MM.1S (cell line): ENCODE data around the gene ID1.
"Not testable (repeated sequence)": the region's sequence is repeated elsewhere in the genome, so short reads cannot be mapped to it uniquely, and the experiment has no call there.

Source experiments
- DNase-seq: peaks from one replicate; pipeline ENCODE4 v3.0.0-alpha.2; 2015
- H2AFZ ChIP-seq: fragments of 300-600 bp; sonication (generic); 2 replicates; pipeline ENCODE4 v1.6.0; 2016; ENCODE audit warnings: antibody characterized with exemption, low read length
- H3F3A ChIP-seq: fragments of 300-600 bp; sonication (generic); 2 replicates; pipeline ENCODE4 v1.6.1; 2016; ENCODE audit warnings: mild to moderate bottlenecking, antibody characterized with exemption, low read length, moderate library complexity, mixed read lengths; ENCODE audit not compliant: insufficient read depth
- H3K27ac ChIP-seq: fragments of 300-600 bp; sonication (generic); 2 replicates; pipeline ENCODE4 v1.5.1; 2016; ENCODE audit warnings: mild to moderate bottlenecking, low read length
- H3K27me3 ChIP-seq: fragments of 300-600 bp; sonication (generic); replicated peaks from 2 replicates; pipeline ENCODE4 v1.6.0; 2016; ENCODE audit warnings: low read length; ENCODE audit not compliant: insufficient read depth
- H3K36me3 ChIP-seq: fragments of 300-600 bp; sonication (generic); replicated peaks from 2 replicates; pipeline ENCODE4 v1.6.1; 2016; ENCODE audit warnings: mild to moderate bottlenecking, low read length, mixed read lengths; ENCODE audit not compliant: insufficient read depth
- H3K4me1 ChIP-seq: fragments of 300-600 bp; sonication (generic); 2 replicates; pipeline ENCODE4 v1.6.1; 2016; ENCODE audit warnings: low read length, mixed read lengths
- H3K4me2 ChIP-seq: fragments of 300-600 bp; sonication (generic); 2 replicates; pipeline ENCODE4 v1.6.0; 2016; ENCODE audit warnings: low read depth, low read length
- H3K4me3 ChIP-seq: fragments of 300-600 bp; sonication (generic); 2 replicates; pipeline ENCODE4 v1.5.1; 2016; ENCODE audit warnings: low read length, mixed read lengths
- H3K79me2 ChIP-seq: fragments of 300-600 bp; sonication (generic); 2 replicates; pipeline ENCODE4 v1.6.1; 2016; ENCODE audit warnings: mixed run types, low read length, mixed read lengths
- H3K9ac ChIP-seq: fragments of 300-600 bp; sonication (generic); 2 replicates; pipeline ENCODE4 v1.6.1; 2016; ENCODE audit warnings: low read length, mixed read lengths
- H3K9me2 ChIP-seq: fragments of 300-600 bp; sonication (generic); replicated peaks from 2 replicates; pipeline ENCODE4 v1.6.1; 2016; ENCODE audit warnings: mild to moderate bottlenecking, low read length, mixed read lengths; ENCODE audit not compliant: insufficient read depth
- H3K9me3 ChIP-seq: fragments of 300-600 bp; sonication (generic); replicated peaks from 2 replicates; pipeline ENCODE4 v1.6.1; 2016; ENCODE audit warnings: mild to moderate bottlenecking, low read length, mixed read lengths; ENCODE audit not compliant: insufficient read depth
- H4K20me1 ChIP-seq: fragments of 300-600 bp; sonication (generic); 2 replicates; pipeline ENCODE4 v1.6.1; 2016; ENCODE audit warnings: mild to moderate bottlenecking, low read length, moderate library complexity, mixed read lengths; ENCODE audit not compliant: insufficient read depth
- EZH2 ChIP-seq: fragments of 300-600 bp; sonication (generic); optimal IDR thresholded peaks from 2 replicates; pipeline ENCODE3; 2017; ENCODE audit warnings: low read depth, mild to moderate bottlenecking, antibody characterized with exemption, low read length, mixed read lengths
- EZH2phosphoT487 ChIP-seq: fragments of 300-600 bp; sonication (generic); IDR thresholded peaks from 2 replicates; pipeline ENCODE4 v1.6.1; 2018; ENCODE audit warnings: antibody characterized with exemption, low read length
- TF ChIP-seq, protein P1 (sequence below): fragments of 300-600 bp; sonication (generic); IDR thresholded peaks from 2 replicates; pipeline ENCODE4 v1.5.1; 2016; ENCODE audit warnings: antibody characterized with exemption, low read length, mixed read lengths

ID1 gene

DNA sequence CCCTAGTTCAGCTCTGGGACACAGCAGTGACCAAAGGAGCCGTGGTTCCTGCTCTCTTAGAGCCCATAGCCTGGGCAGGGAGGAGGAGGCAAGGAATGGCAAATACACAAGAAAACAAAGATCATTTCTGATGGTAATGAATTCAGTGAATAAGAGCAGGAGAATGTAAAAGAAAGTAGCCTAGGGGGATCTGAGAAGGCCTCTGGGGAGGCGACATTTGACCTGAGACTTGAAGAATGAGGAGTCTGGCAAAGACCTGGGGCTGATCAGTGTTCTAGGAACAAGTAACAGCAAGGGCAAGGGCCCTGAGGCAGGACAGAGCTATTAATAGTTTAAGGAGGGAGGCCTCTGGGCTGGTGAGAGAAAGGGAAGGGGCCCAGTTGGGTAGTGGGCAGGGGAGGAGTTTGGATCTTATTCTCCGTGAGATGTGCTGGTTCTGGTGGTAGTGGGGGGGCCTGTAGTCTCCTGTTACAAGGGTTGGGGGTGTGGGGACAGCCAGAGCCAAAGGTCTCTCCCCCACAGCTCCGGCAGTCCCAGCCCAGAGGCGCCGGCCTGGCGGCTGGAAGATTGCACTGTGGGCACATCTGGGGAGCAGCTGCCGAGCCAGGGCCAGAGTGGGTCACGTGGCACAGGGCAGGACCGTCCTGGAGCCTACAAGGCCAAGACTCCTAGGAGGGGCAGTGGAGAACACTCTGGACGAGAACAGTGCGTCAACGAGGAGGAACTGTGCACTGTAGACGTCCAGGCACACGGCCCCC is 9.3 kb upstream of the ID1 start:
- H3K9me2 ChIP-seq, result no peaks in the 10 kb centered on the region
- no peak overlapping the region for H3K4me3 ChIP-seq
- no peaks in the 10 kb centered on the region for H3K27me3 ChIP-seq
- H3K36me3 ChIP-seq, result no peaks in the 10 kb centered on the region
- H3K4me2 ChIP-seq, result no peak overlapping the region
- H2AFZ ChIP-seq, result no peak overlapping the region
- no peaks in the 10 kb centered on the region for H3F3A ChIP-seq
- no peaks in the 10 kb centered on the region for H3K79me2 ChIP-seq
- no peak overlapping the region for H3K27ac ChIP-seq
- TF ChIP-seq, protein P1, sequence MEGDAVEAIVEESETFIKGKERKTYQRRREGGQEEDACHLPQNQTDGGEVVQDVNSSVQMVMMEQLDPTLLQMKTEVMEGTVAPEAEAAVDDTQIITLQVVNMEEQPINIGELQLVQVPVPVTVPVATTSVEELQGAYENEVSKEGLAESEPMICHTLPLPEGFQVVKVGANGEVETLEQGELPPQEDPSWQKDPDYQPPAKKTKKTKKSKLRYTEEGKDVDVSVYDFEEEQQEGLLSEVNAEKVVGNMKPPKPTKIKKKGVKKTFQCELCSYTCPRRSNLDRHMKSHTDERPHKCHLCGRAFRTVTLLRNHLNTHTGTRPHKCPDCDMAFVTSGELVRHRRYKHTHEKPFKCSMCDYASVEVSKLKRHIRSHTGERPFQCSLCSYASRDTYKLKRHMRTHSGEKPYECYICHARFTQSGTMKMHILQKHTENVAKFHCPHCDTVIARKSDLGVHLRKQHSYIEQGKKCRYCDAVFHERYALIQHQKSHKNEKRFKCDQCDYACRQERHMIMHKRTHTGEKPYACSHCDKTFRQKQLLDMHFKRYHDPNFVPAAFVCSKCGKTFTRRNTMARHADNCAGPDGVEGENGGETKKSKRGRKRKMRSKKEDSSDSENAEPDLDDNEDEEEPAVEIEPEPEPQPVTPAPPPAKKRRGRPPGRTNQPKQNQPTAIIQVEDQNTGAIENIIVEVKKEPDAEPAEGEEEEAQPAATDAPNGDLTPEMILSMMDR, result no peak
- TF ChIP-seq EZH2 (no peak), EZH2phosphoT487 (no peak)
- no peaks in the 10 kb centered on the region for H3K4me1 ChIP-seq
- H4K20me1 ChIP-seq, result no peaks in the 10 kb centered on the region
- no peak for DNase-seq
- H3K9me3 ChIP-seq, result no peaks in the 10 kb centered on the region
- no peak overlapping the region for H3K9ac ChIP-seq

DNA sequence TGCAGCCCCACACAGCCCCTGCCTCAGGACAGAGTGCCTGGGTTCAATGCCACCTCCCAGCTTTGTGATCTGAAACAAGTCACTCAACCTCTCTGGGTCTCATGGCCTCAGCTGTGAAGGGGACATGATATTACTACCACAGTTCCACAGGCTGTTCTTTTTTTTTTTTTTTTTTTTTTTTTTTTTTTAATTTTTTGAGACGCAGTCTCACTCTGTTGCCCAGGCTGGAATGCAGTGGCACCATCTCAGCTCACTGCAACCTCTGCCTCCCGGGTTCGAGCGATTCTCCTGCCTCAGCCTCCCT is 8.7 kb upstream of the ID1 start:
- not testable (repeated sequence) for H3K79me2 ChIP-seq, H3K9me2 ChIP-seq, H3K27me3 ChIP-seq, H3F3A ChIP-seq, H3K27ac ChIP-seq, H4K20me1 ChIP-seq, H3K9ac ChIP-seq, DNase-seq, H2AFZ ChIP-seq, H3K4me1 ChIP-seq, H3K4me3 ChIP-seq, H3K4me2 ChIP-seq, H3K36me3 ChIP-seq, H3K9me3 ChIP-seq

DNA sequence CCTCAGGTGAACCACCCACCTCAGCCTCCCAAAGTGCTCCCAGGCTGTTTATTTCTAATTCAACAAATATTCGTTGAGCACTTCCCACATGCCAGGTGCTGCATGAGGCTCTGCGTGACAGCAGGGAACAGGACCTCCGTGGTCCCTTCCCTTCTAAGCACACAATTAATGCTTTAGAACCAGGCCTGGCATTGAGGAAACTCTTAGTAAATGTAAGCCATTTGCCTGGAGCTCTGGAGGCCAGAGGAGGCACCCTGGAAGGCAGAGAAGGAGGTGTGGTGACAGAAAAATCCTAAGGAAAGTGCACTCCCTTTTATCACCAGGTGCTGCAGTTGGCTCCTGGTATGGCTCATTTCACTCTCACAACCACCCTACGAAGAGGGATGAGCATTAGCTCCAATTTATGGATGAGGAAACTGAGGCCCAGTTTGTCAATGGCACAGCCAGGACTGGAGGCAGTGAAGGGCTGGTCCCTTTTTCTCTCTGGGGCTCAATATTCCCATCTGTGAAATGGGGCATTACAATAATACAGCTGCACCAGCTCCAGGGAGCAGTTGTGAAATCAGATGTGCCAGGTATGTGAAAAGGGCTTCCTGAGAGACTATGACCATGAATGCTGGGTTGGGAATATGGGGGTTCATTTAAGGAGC is 8.1 kb upstream of the ID1 start:
- no peaks in the 10 kb centered on the region for H3K79me2 ChIP-seq
- no peaks in the 10 kb centered on the region for H3K9me2 ChIP-seq
- no peaks in the 10 kb centered on the region for H3K4me1 ChIP-seq
- H4K20me1 ChIP-seq, result no peaks in the 10 kb centered on the region
- H3K9me3 ChIP-seq, result no peaks in the 10 kb centered on the region
- no peaks in the 10 kb centered on the region for H3F3A ChIP-seq
- TF ChIP-seq, protein P1, result no peak
- TF ChIP-seq EZH2 (no peak), EZH2phosphoT487 (no peak)
- H2AFZ ChIP-seq, result no peak overlapping the region
- H3K4me3 ChIP-seq, result no peak overlapping the region
- H3K9ac ChIP-seq, result no peak overlapping the region
- no peak overlapping the region for H3K4me2 ChIP-seq
- H3K27ac ChIP-seq, result no peak overlapping the region
- no peak for DNase-seq
- no peaks in the 10 kb centered on the region for H3K36me3 ChIP-seq
- no peaks in the 10 kb centered on the region for H3K27me3 ChIP-seq

DNA sequence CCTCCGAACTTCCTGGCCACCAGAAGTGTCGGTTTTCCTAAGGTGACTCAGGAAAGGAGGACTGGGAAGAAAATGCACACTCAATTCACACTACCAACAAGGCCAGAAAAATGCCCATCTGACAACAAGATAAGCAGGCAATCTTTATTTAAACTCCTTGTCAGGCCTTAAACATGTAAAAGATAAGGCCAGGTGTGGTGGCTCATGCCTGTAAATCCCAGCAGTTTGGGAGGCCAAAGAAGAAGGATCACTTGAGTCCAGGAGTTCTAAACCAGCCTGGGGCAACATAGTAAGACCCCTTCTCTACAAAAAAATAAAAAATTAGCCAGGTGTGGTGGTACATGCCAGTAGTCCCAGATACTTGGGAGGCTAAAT is 7.6 kb upstream of the ID1 start:
- H3F3A ChIP-seq, result no peaks in the 10 kb centered on the region
- H3K36me3 ChIP-seq, result no peaks in the 10 kb centered on the region
- H3K4me3 ChIP-seq, result no peak overlapping the region
- no peak overlapping the region for H3K27ac ChIP-seq
- H2AFZ ChIP-seq, result no peak overlapping the region
- H3K79me2 ChIP-seq, result no peaks in the 10 kb centered on the region
- H3K9me2 ChIP-seq, result no peaks in the 10 kb centered on the region
- H3K4me1 ChIP-seq, result no peaks in the 10 kb centered on the region
- H3K9me3 ChIP-seq, result no peaks in the 10 kb centered on the region
- H3K4me2 ChIP-seq, result no peak overlapping the region
- TF ChIP-seq, protein P1, result no peak
- TF ChIP-seq EZH2phosphoT487 (no peak), EZH2 (no peak)
- no peak for DNase-seq
- no peaks in the 10 kb centered on the region for H4K20me1 ChIP-seq
- H3K9ac ChIP-seq, result no peak overlapping the region
- no peaks in the 10 kb centered on the region for H3K27me3 ChIP-seq
